ENCODE data around the gene SPCS1. TPM values are rescaled to one million over a fixed set of nuclear protein-coding genes. Genes with fewer than 3 reads are reported as not detected.

Gene SPCS1
- total and polyA plus RNA-seq, 9 of the 15 experiments (the other 6 are each of a cell fraction or from before 2014, with no cell fraction given) = 73.9 to 567 (median 127) TPM

DNA sequence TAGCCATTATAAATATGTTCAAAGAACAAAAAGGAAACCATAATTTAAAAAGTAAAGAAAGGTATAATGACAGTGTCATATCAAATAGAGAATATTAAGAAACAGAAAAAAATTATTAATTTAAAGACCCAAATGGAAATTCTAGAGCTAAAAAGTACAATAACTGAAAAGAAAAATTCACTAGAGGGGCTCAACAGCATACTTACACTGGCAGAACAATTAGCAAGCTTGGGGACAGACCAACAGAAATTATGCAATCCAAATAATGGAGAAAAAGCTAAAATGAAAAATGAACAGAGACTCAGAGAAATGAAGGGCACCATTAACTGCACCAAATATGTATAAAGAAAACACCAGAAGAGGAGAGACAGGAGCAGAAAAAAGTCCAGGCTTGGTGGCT is 13.7 kb downstream of the SPCS1 start:
- CTCF ChIA-PET (ENCODE audit: low intra/inter-chr PET ratio) = no interaction called here
- Histone ChIP-seq H4K20me1 (replicated peaks; ENCODE audit: control insufficient read depth, insufficient read depth, low read length) (no peaks in the 10 kb centered on the region), H3K9me3 (replicated peaks; ENCODE audit: control insufficient read depth, insufficient read depth, low read depth, low read length) (no peaks in the 10 kb centered on the region), H3K4me3 (no peak overlapping the region), H3K9me1 (ENCODE audit: control insufficient read depth, insufficient read depth, low read length) (no peaks in the 10 kb centered on the region), H3K4me2 (ENCODE audit: insufficient read depth, low read length) (no peak overlapping the region), H3K27ac (ENCODE audit: extremely low read depth, low read depth, low read length) (no peak overlapping the region), H3K9ac (ENCODE audit: insufficient read depth in 1 of 2, low read depth in 2 of 2, low read length in 2 of 2) (no peak overlapping the region), H3K4me1 (replicated peaks in 1 of 2; ENCODE audit: control insufficient read depth in 2 of 2, insufficient read depth in 2 of 2, low read length in 2 of 2) (no peaks in the 10 kb centered on the region; a peak in 1 of 5 replicates), H3K27me3 (ENCODE audit: control insufficient read depth in 2 of 2, insufficient read depth in 2 of 2, low read length in 2 of 2) (no peaks in the 10 kb centered on the region), H3K36me3 (ENCODE audit: control insufficient read depth, insufficient read depth, low read length) (no peaks in the 10 kb centered on the region), H3K79me2 (ENCODE audit: control insufficient read depth, insufficient read depth, low read length) (no peaks in the 10 kb centered on the region), H2AFZ (ENCODE audit: low read depth, low read length) (no peak overlapping the region)
- FAIRE-seq (no peak), DNase-seq (ENCODE audit: extremely low read depth in 1 of 4, low spot score in 3 of 4) (no peak), ATAC-seq (no peak)
- POLR2A ChIA-PET = no interaction called here
- intact Hi-C loops (cut with micrococcal nuclease) = no loop called here
- in situ Hi-C loops (cut with MboI) = no loop called here
- TF ChIP-seq MYBL2 (IDR thresholded peaks at IDR 0.05; ENCODE audit: low read depth) (no peak), MYBL2 (CRISPR knock-in tag; IDR thresholded peaks at IDR 0.05; ENCODE audit: borderline replicate concordance) (no peak), RNF2 (IDR thresholded peaks at IDR 0.05) (no peak), JUN (IDR thresholded peaks at IDR 0.05; ENCODE audit: borderline replicate concordance, low read depth, low read length) (no peak), JUN (CRISPR knock-in tag; IDR thresholded peaks at IDR 0.05; ENCODE audit: borderline replicate concordance) (no peak), NEUROD1 (IDR thresholded peaks at IDR 0.05; ENCODE audit: borderline replicate concordance, low read depth, low read length, partially characterized antibody) (no peak), TAL1 (IDR thresholded peaks at IDR 0.05) (no peak), SP2 (IDR thresholded peaks at IDR 0.05; ENCODE audit: extremely low read depth, low read depth, low read length, poor library complexity, severe bottlenecking) (no peak), CREB1 (IDR thresholded peaks at IDR 0.05) (no peak), CREB1 (CRISPR knock-in tag; IDR thresholded peaks at IDR 0.05) (no peak), TSC22D4 (tag; IDR thresholded peaks at IDR 0.05) (no peak), ZNF699 (CRISPR knock-in tag; IDR thresholded peaks at IDR 0.05; ENCODE audit: insufficient replicate concordance) (no peak), SAFB2 (IDR thresholded peaks at IDR 0.05; ENCODE audit: borderline replicate concordance, low read depth, low read length, severe bottlenecking) (no peak), TRIM24 (IDR thresholded peaks at IDR 0.05) (peak in 1 of 2 experiments; percentile 41; a peak in 1 of 4 replicates), MBD2 (IDR thresholded peaks at IDR 0.05; ENCODE audit: borderline replicate concordance, low read depth) (no peak), NR2F6 (CRISPR knock-in tag; IDR thresholded peaks at IDR 0.05) (no peak), TFAM (CRISPR knock-in tag; conservative IDR thresholded peaks at IDR 0.05) (no peak), ZNF274 (IDR thresholded peaks at IDR 0.05; ENCODE audit: borderline replicate concordance, low read depth, low read length) (no peak), HIVEP1 (CRISPR knock-in tag; IDR thresholded peaks at IDR 0.05) (no peak), SREBF2 (CRISPR knock-in tag; IDR thresholded peaks at IDR 0.05) (no peak), VEZF1 (CRISPR knock-in tag; IDR thresholded peaks at IDR 0.05) (no peak), TRIM28 (IDR thresholded peaks at IDR 0.05) (peak; percentile 36; the same call in 1 of the 2 replicates), TAF7 (tag; IDR thresholded peaks at IDR 0.05) (no peak), CBX3 (IDR thresholded peaks at IDR 0.05; ENCODE audit: borderline replicate concordance in 1 of 2, low read length in 2 of 2) (peak in 1 of 2 experiments; percentile 54; a peak in 1 of 3 replicates), PHF20 (IDR thresholded peaks at IDR 0.05; ENCODE audit: partially characterized antibody) (no peak)
- TF ChIP-seq, protein P1, sequence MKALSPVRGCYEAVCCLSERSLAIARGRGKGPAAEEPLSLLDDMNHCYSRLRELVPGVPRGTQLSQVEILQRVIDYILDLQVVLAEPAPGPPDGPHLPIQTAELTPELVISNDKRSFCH (CRISPR knock-in tag; IDR thresholded peaks at IDR 0.05) = no peak
- TF ChIP-seq, protein P1 (tag; IDR thresholded peaks at IDR 0.05) = no peak
- BruUV-seq (replicated peaks) = no TSS peak

All from K562 (cell line).